ENCODE data around the gene HYDIN. TPM values are rescaled to one million over a fixed set of nuclear protein-coding genes. Genes with fewer than 3 reads are reported as not detected.

HYDIN gene
- total RNA-seq, 1 experiment from 2014 or later, result not detected

DNA sequence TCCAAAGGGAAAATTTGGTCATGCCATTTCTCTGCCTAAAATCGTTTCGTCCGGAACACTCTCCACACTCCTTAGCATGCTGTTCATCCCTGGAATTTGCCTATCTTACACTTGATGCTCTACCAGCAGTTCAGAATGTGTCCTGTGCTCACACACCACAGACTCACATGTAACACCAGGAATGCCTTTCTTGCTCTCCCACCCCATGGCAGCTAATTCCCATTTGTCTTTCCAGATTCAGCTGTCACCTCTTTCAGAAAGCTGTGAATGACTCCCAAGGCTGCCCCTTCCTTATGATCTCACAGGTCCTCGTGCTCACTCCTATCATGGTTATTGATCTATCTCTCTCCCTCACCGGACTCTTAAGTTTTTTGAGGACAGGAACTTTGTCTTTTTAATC, 38.1 kb downstream of the HYDIN start:
- intact Hi-C loops (cut with micrococcal nuclease), result no loop called here
- Histone ChIP-seq H3K4me1 (ENCODE audit: control insufficient read depth in 1 of 2, insufficient read depth in 2 of 2, low read length in 2 of 2) (no peaks in the 10 kb centered on the region), H3K4me3 (replicated peaks in 1 of 2; ENCODE audit: low read depth in 1 of 2, low read length in 2 of 2) (no peak overlapping the region), H3K79me2 (ENCODE audit: insufficient read depth, low read length) (no peaks in the 10 kb centered on the region), H3K9me3 (ENCODE audit: control insufficient read depth in 1 of 2, insufficient read depth in 1 of 2, low read depth in 1 of 2, low read length in 2 of 2) (no peaks in the 10 kb centered on the region), H4K20me1 (ENCODE audit: insufficient read depth) (no peaks in the 10 kb centered on the region), H3K4me2 (ENCODE audit: low read length) (no peak overlapping the region), H3K9ac (ENCODE audit: low read length) (no peak overlapping the region), H3K36me3 (ENCODE audit: control insufficient read depth in 1 of 2, insufficient read depth in 2 of 2, low read length in 2 of 2) (no peaks in the 10 kb centered on the region), H3K27me3 (ENCODE audit: insufficient read depth, low read length) (peaks cover 49% of the 10 kb centered on the region), H2AFZ (ENCODE audit: low read depth, low read length, poor library complexity, severe bottlenecking) (no peak overlapping the region), H3K27ac (ENCODE audit: low read depth, low read length) (no peak overlapping the region), H3K9me2 (ENCODE audit: insufficient read depth) (no peaks in the 10 kb centered on the region)
- TF ChIP-seq TCF7L2 (IDR thresholded peaks at IDR 0.05; ENCODE audit: borderline replicate concordance, extremely low read depth, insufficient read depth, insufficient read length) (no peak), JUND (IDR thresholded peaks at IDR 0.05) (no peak), CEBPB (IDR thresholded peaks at IDR 0.05; ENCODE audit: low read depth) (no peak), YY1 (IDR thresholded peaks at IDR 0.05; ENCODE audit: extremely low read depth, insufficient replicate concordance, low read depth, low read length) (no peak), EGR1 (IDR thresholded peaks at IDR 0.05; ENCODE audit: low read depth) (no peak), ELF1 (IDR thresholded peaks at IDR 0.05; ENCODE audit: borderline replicate concordance, low read depth) (no peak), CBX3 (IDR thresholded peaks at IDR 0.05; ENCODE audit: low read depth) (no peak), FOSL1 (IDR thresholded peaks at IDR 0.05; ENCODE audit: low read depth) (no peak), SP1 (IDR thresholded peaks at IDR 0.05; ENCODE audit: low read depth) (no peak), ATF3 (IDR thresholded peaks at IDR 0.05) (no peak), SRF (IDR thresholded peaks at IDR 0.05; ENCODE audit: low read depth) (no peak), ZNF274 (IDR thresholded peaks at IDR 0.05; ENCODE audit: low read depth, low read length) (no peak), MAX (IDR thresholded peaks at IDR 0.05) (no peak), EZH2 (IDR thresholded peaks at IDR 0.05) (no peak), ZFX (IDR thresholded peaks at IDR 0.05) (no peak), POLR2AphosphoS5 (IDR thresholded peaks at IDR 0.05; ENCODE audit: low read depth, low read length) (no peak), POLR2A (IDR thresholded peaks at IDR 0.05; ENCODE audit: borderline replicate concordance, extremely low read depth, insufficient read depth, insufficient read length) (no peak)
- TF ChIP-seq, protein P1, sequence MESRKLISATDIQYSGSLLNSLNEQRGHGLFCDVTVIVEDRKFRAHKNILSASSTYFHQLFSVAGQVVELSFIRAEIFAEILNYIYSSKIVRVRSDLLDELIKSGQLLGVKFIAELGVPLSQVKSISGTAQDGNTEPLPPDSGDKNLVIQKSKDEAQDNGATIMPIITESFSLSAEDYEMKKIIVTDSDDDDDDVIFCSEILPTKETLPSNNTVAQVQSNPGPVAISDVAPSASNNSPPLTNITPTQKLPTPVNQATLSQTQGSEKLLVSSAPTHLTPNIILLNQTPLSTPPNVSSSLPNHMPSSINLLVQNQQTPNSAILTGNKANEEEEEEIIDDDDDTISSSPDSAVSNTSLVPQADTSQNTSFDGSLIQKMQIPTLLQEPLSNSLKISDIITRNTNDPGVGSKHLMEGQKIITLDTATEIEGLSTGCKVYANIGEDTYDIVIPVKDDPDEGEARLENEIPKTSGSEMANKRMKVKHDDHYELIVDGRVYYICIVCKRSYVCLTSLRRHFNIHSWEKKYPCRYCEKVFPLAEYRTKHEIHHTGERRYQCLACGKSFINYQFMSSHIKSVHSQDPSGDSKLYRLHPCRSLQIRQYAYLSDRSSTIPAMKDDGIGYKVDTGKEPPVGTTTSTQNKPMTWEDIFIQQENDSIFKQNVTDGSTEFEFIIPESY (IDR thresholded peaks at IDR 0.05; ENCODE audit: extremely low read depth, insufficient replicate concordance, low read length), result no peak
- TF ChIP-seq, protein P2, sequence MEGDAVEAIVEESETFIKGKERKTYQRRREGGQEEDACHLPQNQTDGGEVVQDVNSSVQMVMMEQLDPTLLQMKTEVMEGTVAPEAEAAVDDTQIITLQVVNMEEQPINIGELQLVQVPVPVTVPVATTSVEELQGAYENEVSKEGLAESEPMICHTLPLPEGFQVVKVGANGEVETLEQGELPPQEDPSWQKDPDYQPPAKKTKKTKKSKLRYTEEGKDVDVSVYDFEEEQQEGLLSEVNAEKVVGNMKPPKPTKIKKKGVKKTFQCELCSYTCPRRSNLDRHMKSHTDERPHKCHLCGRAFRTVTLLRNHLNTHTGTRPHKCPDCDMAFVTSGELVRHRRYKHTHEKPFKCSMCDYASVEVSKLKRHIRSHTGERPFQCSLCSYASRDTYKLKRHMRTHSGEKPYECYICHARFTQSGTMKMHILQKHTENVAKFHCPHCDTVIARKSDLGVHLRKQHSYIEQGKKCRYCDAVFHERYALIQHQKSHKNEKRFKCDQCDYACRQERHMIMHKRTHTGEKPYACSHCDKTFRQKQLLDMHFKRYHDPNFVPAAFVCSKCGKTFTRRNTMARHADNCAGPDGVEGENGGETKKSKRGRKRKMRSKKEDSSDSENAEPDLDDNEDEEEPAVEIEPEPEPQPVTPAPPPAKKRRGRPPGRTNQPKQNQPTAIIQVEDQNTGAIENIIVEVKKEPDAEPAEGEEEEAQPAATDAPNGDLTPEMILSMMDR (IDR thresholded peaks at IDR 0.05 in 2 of 3, conservative IDR thresholded peaks at IDR 0.05 in 1 of 3; ENCODE audit: borderline replicate concordance in 1 of 3, insufficient read depth in 1 of 3, low read depth in 2 of 3, low read length in 2 of 3), result no peak
- TF ChIP-seq, protein P3, sequence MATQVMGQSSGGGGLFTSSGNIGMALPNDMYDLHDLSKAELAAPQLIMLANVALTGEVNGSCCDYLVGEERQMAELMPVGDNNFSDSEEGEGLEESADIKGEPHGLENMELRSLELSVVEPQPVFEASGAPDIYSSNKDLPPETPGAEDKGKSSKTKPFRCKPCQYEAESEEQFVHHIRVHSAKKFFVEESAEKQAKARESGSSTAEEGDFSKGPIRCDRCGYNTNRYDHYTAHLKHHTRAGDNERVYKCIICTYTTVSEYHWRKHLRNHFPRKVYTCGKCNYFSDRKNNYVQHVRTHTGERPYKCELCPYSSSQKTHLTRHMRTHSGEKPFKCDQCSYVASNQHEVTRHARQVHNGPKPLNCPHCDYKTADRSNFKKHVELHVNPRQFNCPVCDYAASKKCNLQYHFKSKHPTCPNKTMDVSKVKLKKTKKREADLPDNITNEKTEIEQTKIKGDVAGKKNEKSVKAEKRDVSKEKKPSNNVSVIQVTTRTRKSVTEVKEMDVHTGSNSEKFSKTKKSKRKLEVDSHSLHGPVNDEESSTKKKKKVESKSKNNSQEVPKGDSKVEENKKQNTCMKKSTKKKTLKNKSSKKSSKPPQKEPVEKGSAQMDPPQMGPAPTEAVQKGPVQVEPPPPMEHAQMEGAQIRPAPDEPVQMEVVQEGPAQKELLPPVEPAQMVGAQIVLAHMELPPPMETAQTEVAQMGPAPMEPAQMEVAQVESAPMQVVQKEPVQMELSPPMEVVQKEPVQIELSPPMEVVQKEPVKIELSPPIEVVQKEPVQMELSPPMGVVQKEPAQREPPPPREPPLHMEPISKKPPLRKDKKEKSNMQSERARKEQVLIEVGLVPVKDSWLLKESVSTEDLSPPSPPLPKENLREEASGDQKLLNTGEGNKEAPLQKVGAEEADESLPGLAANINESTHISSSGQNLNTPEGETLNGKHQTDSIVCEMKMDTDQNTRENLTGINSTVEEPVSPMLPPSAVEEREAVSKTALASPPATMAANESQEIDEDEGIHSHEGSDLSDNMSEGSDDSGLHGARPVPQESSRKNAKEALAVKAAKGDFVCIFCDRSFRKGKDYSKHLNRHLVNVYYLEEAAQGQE (IDR thresholded peaks at IDR 0.05; ENCODE audit: low read depth), result no peak
- ChIA-PET POLR2A (no interaction called here), CTCF (no interaction called here), RAD21 (ENCODE audit: low non-redundant PET in 1 of 2, low total read pairs in 2 of 2, uncharacterized antibody in 2 of 2, unreplicated experiment in 2 of 2) (no interaction called here)
- ATAC-seq, result no peak
- no peak for DNase-seq (ENCODE audit: low read depth, low spot score)
- no TSS peak for BruUV-seq (replicated peaks)
